ENCODE data around the gene GNAS-AS1.

Gene GNAS-AS1

GRCh38 chr20:58894652-58895447 is 44.1 kb upstream of the GNAS-AS1 start:
- no peak for TF ChIP-seq SP1 (IDR thresholded peaks at IDR 0.05)
- no peak for TF ChIP-seq ELF4 (IDR thresholded peaks at IDR 0.05)
- no peak for TF ChIP-seq LEF1 (IDR thresholded peaks at IDR 0.05; ENCODE audit: borderline replicate concordance)
- TF ChIP-seq ZNF384 (IDR thresholded peaks at IDR 0.05) = no peak
- TF ChIP-seq PKNOX1 (IDR thresholded peaks at IDR 0.05) = no peak
- ChIA-PET CTCF (no interaction called here), POLR2A (no interaction called here)
- DNase-seq (ENCODE audit: extremely low spot score) = no peak

GRCh38 chr20:58893355-58894120 is 42.8 kb upstream of the GNAS-AS1 start:
- TF ChIP-seq FOXK2 (IDR thresholded peaks at IDR 0.05) (no peak), BHLHE40 (IDR thresholded peaks at IDR 0.05; ENCODE audit: borderline replicate concordance) (no peak), TARDBP (IDR thresholded peaks at IDR 0.05) (no peak), NFRKB (IDR thresholded peaks at IDR 0.05) (no peak), PKNOX1 (IDR thresholded peaks at IDR 0.05) (no peak), HDGF (IDR thresholded peaks at IDR 0.05; ENCODE audit: borderline replicate concordance) (no peak), CTBP1 (IDR thresholded peaks at IDR 0.05; ENCODE audit: borderline replicate concordance) (no peak), FOXA1 (IDR thresholded peaks at IDR 0.05) (no peak), ARNT (IDR thresholded peaks at IDR 0.05) (no peak), L3MBTL2 (conservative IDR thresholded peaks at IDR 0.05) (no peak), SUZ12 (IDR thresholded peaks at IDR 0.05) (no peak), ZNF384 (IDR thresholded peaks at IDR 0.05) (no peak), LEF1 (IDR thresholded peaks at IDR 0.05; ENCODE audit: borderline replicate concordance) (no peak)
- no peak for DNase-seq (ENCODE audit: extremely low spot score)
- POLR2A ChIA-PET = no interaction called here
- CTCF ChIA-PET = no interaction called here

- TF ChIP-seq BHLHE40 (IDR thresholded peaks at IDR 0.05; ENCODE audit: borderline replicate concordance) (no peak), ZNF384 (IDR thresholded peaks at IDR 0.05) (peak; percentile 91)
- POLR2A ChIA-PET = no interaction called here
- no peak for DNase-seq (ENCODE audit: extremely low spot score)
- CTCF ChIA-PET = no interaction called here
Observed at GRCh38 chr20:58892932-58893224, 42.2 kb upstream of the GNAS-AS1 start.

- DNase-seq (ENCODE audit: extremely low spot score) = peak; percentile 69
- CTCF ChIA-PET = no interaction called here
- TF ChIP-seq L3MBTL2 (conservative IDR thresholded peaks at IDR 0.05) = peak; percentile 74
- no peak for TF ChIP-seq LEF1 (IDR thresholded peaks at IDR 0.05; ENCODE audit: borderline replicate concordance)
- POLR2A ChIA-PET = interaction anchor here (0.5 kb wide), 1 partner anchor 15 kb away, joined by 3 read pairs; no protein-coding TSS in a partner anchor
Observed at GRCh38 chr20:58892141-58892931, 41.6 kb upstream of the GNAS-AS1 start.

GRCh38 chr20:58891718-58892140 is 41.0 kb upstream of the GNAS-AS1 start:
- ChIA-PET POLR2A (interaction anchor here (0.5 to 1.1 kb wide), 3 partner anchors 16 to 149 kb away, joined by 3 read pairs; partner anchors contain the start of gene NELFCD), CTCF (no interaction called here)
- DNase-seq (ENCODE audit: extremely low spot score) = peak; percentile 25
- TF ChIP-seq HDGF (IDR thresholded peaks at IDR 0.05; ENCODE audit: borderline replicate concordance) (no peak), SUZ12 (IDR thresholded peaks at IDR 0.05) (no peak), L3MBTL2 (conservative IDR thresholded peaks at IDR 0.05) (no peak), CTBP1 (IDR thresholded peaks at IDR 0.05; ENCODE audit: borderline replicate concordance) (no peak), ARNT (IDR thresholded peaks at IDR 0.05) (no peak), NFRKB (IDR thresholded peaks at IDR 0.05) (no peak), TARDBP (IDR thresholded peaks at IDR 0.05) (no peak), LEF1 (IDR thresholded peaks at IDR 0.05; ENCODE audit: borderline replicate concordance) (no peak), SP1 (IDR thresholded peaks at IDR 0.05) (no peak), BHLHE40 (IDR thresholded peaks at IDR 0.05; ENCODE audit: borderline replicate concordance) (no peak), ELF4 (IDR thresholded peaks at IDR 0.05) (no peak), ZNF384 (IDR thresholded peaks at IDR 0.05) (no peak), FOXM1 (IDR thresholded peaks at IDR 0.05; ENCODE audit: borderline replicate concordance) (no peak), PKNOX1 (IDR thresholded peaks at IDR 0.05) (no peak), FOXK2 (IDR thresholded peaks at IDR 0.05) (no peak)

GRCh38 chr20:58891086-58891717 is 40.5 kb upstream of the GNAS-AS1 start:
- POLR2A ChIA-PET = interaction anchor here (0.9 to 1.1 kb wide), 2 partner anchors 90 to 150 kb away, joined by 3 read pairs; partner anchors contain the start of gene NELFCD
- DNase-seq (ENCODE audit: extremely low spot score) = peak; percentile 62
- no peak for TF ChIP-seq ZNF384 (IDR thresholded peaks at IDR 0.05)
- TF ChIP-seq ARNT (IDR thresholded peaks at IDR 0.05) = no peak
- CTCF ChIA-PET = no interaction called here
